HG03139 (cell line): ENCODE data around the gene ADIPOR1.
A peak's percentile ranks its signal among the peaks of the same experiment; 100 is the strongest.

Experiments
- ATAC-seq: cut with Tn5 transposase; IDR thresholded peaks from one replicate; pipeline ENCODE4 v1.9.1; 2021; ENCODE audit not compliant: unreplicated experiment

Gene ADIPOR1

DNA sequence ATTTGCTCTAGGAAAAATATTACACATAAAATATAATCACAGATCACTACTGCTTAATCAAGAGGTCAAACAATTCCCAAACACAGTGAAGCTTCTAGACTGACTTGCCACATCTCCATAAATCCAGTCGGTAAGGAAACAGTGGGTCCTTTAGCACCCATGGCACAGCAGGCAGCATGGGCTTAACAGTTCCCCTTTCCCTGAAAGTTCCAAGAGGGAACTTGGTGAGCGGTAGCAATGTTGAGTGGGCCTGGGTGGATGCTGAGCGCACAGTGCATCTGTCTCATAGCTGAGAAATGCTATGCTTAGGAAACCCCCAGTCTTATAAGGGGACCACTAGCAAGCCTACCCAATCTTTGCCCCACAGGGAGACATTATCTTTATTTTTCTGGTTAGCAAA, 16.7 kb upstream of the ADIPOR1 start:
- no peak for ATAC-seq

DNA sequence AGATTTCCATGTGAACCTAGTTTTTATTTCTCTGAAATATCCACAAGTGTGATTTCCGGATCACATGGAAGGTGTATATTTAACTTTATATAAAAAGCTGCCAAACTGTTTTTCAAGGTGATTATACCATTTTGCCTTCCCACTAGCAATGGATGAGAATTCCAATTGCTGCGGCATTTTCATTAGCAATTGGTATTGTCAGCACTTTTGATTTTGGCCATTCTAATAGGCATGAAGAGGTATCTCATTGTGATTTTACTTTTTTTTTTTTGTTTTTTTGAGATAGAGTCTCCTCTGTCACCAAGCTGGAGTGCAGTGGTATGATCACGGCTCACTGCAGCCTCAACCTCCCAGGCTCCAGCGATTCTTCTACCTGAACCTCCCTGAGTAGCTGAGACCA, 13.9 kb upstream of the ADIPOR1 start:
- no peak for ATAC-seq

DNA sequence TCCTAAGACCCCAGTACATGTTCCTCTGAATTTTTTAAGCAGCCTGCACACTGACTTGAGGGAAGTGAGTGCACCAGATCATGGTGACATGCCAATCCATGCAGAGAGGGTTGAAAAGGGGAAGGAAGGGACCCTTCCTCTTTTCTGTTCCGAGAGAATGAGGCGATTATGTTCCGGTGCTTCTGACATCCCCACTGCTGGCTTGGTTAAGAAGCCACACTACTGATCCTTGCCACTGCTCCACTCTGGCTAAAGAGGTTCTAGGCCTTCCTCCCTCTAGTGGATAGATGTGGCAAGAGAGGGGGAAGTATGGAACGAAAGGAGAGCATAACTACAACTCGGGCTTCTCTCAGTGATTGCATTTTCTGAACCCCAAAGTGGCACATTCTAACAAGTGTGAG, 10.8 kb upstream of the ADIPOR1 start:
- ATAC-seq: peak; percentile 47

DNA sequence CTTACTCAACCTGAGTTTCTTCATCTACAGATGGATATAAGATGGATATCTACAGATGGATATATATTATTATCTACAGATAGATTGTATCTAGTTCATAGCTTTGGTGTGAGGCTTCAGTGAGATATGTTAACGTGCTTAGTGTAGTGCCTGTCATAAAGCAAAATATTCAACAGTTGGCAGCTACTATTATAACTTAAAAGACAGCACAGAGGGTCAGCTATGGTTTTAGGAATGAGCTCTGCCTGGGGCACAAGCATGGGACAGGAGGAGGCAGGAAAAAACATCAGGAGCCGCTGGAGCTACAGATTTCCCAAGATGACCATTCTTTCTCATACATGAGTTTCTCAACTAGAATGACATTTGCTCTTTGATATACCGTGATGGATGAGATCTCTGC, 10.2 kb upstream of the ADIPOR1 start:
- ATAC-seq: no peak

DNA sequence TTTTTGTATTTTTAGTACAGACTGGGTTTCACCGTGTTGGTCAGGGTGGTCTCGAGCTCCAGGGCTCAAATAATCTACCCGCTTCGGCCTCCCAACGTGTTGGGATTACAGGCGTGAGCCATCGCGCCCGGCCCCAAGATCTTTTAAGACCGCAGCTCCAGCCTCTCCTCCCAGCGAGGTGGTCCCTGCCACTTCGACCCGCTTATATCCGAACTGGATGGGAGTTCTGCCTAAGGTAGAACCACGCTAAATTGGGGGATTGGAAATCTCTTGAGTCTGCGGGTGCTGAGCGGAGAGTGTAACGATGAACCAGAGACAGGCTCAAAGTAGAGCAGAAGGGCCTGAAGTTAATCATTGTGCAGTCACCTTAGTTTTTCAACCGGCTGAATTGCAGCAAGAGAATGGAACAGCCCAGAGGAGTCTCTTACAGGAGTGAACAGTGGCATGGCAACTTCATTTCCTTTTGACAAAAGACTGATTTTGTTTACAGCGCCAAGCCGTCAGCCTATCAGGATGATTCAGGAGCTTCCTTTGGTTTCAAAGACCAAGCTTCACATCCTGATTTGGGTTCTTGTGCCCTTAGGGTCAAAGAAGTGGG, 9.7 kb upstream of the ADIPOR1 start:
- ATAC-seq: peak; percentile 19

DNA sequence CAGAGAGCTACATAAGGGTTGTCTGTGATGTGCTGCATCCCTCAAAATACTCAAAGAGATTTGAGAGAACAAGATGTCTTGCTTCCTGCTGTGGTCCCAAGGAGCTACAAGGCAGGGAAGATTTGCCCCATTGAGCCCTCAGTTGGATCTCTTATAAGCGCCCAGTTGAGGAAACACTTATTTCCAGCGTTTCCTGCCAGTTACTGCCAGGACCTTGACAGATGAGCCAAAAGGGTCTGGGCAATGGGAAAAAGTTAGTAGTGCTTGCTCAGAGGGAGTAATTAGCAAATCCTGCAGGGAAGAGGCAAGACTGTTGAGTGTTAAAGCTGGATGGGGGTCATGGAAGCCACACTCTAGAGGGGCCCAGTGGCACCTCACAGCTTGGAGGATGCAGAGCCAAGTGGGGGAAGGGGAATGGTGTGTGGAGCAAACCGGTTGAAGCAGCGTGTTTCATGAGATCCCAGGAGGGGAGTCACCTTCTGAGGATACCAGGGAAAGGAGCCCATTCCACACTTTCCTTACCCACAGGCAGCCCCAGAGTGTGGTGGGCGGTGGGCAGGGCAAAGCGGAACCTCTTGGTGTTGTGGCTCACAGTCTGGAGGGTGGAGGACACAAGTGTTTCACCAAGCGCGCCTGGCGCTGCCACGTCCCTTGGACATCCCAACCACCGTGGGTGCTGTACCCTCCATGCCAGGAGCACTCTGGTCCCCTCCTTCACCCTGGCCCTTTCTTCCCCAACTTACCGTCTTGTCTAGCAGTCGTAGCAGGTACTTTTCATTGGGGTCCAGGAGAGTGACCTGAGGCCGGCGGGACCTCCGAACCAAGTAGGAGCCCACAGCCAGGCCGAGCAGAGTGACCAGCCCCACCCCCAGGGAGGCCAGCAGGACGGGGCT, 8.1 kb upstream of the ADIPOR1 start:
- no peak for ATAC-seq

DNA sequence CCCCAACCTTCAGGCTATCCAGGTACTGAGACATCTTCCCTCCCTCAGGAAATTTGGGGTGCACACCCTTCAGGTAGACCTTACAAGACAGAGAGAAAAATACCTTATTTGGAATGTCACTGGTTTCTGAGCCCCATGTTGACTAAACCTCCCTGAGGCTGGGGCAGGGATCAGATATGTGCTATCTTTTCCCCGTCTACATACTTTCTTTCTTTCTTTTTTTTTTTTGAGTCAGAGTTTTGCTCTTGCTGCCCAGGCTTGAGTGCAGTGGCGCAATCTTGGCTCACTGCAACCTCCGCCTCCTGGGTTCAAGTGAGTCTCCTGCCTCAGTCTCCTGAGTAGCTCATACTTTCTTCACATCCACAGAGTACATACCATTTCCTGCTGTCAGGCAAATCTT, 7.3 kb upstream of the ADIPOR1 start:
- ATAC-seq: no peak

DNA sequence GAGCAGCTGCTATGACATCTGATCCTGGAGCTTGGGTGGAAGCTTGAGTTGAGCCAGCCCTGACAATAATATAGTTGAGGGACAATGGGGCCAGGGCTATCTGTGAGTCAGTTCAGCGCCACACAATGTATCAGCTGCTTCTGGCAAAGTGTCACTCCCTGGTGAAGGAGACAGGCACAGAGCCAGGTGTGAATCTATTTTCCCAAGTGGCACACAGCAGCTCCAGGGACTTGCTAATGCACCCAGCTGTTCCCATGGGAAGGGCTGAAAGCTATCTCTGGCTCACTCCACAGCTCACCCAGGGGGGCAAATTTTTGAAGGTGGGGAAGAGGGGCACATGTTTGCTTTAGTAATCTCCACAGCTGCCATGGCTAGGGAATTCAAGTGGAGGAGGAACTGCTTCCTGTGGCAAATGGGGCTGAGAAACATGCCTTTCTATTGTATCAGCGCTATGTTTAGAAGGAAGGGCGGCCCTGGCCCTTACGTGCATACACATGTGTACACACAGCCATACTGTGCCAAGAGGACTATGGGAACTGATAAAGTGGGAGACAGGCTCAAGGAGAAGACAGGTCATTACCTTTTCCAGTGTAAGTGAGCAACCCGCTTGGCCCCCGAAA, 6.8 kb upstream of the ADIPOR1 start:
- no peak for ATAC-seq

DNA sequence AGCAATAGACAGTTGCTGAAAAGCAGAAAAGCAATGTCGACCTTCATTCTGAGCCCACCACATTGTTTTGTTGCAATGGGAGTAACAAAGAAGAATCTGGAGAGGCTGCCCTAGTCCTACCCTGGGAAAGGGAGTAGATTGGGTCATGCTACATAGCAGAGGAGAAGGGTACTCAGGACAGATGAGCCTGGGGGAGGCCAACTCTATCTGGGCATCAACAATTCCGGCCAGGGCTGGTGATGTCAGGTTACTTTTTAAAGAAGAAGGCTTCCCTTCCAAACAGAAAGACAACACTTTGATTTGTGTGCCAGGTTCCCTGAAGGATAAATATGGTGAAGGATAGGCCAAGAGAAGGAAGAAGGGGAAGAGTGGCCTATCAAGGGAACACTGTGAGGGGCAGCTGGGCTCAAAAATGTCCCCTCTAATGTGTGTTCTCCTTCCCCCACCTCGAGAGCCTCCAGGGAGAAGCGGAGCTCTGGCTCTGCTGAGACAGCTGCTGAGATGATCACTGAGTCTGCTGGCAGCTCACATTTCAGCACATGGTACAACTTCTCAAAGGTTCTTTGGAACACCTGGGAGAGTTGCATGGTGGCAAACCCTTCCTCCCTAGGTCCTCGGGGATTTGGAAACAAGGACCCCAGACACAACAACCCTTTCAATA, 3.2 kb upstream of the ADIPOR1 start:
- ATAC-seq: no peak

DNA sequence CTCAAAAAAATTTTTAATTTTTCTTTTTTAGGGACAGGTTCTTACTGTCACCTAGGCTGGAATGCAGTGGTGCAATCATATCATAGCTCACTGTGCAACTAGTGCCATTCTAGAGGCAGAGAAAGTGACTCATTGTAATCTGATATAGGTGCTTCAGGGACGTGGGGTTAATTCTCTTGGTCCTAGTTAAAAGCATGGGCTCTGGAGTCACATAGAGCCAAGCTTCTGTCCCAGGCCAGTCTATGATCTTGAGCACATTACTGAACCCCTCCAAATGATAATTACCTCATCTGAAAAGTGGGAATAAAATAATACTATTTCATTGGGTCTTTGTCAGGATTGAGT, 1.1 kb upstream of the ADIPOR1 start:
- ATAC-seq: no peak

DNA sequence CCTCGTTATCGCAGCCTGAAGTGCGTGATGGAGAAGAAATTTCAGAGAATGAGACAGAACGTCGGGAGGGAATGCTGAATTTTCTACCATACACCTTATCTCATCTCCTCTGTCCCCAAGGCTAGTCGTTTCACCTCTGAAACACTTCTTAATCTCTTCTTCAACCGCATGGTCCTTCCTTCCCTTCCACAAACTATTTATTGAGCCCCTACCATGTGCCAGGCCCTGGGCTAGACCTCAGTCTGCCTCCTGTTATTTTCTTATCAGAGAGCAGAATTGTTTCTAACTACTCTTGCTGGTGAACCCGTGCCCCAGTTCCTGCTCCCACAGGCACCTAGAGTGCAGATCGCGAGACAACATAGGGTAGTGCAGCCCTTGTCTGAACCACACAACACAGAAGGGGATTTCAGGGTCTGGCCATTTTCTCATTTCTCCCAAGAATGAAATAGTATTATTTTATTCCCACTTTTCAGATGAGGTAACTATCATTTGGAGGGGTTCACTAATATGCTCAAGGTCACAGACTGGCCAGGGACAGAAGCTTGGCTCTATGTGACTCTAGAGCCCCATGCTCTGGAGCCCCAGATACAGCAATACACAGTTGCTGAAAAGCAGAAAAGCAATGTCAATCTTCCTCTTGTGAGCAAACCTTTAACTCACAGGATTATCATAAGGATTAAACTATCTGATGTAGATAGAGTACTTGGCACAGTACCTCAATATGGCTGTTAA, 598 bp upstream of the ADIPOR1 start:
- ATAC-seq: no peak

DNA sequence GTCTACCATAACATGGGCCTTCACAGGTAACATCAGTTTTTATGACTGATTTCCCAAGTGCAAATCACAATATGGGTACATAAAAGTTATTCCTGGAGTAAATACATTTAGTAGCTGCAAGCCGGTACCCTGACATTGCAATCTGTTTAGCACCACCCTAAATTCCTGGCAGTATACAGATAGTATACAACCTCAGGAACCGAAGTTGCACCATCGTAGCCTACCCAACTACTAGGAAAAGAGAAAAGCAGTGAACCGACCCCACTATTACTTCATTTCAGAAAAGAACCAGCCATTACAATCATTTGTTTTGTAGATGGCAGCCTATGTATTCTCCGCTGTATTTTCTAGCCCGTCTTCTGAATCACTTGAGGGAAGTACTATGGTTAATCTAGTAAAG, 1.1 kb downstream of the ADIPOR1 start:
- no peak for ATAC-seq

DNA sequence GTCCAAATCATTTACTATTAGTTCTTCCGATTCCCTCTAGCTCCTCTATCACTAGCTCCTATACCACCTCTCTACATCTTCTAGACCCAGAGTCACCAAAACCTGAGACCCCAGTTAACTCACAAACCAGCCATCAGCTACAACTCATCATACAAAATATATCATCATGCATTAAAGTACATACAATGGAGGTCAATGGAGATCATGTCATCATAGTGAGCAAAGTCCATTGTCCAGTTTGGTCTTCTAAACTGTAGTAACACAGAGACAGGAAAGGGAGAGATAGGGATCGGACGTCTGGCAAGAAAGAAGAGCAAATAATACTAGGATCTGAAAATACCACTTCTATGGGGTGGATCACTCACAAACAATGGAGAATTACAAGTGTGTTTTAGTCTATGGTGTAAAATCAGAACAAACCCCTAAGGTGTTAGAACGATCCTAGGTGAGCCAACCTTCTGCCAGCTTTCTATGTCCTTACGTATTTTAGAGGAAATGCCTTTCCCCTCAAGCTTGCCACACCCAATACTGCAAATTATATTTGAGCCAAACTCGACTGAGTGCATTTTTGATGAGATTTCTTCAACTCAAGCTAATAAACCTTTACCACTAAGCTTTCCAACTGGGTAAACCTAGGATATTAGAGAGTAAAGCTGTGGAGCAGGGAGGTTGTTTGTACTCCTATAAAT, 3.9 kb downstream of the ADIPOR1 start:
- no peak for ATAC-seq

DNA sequence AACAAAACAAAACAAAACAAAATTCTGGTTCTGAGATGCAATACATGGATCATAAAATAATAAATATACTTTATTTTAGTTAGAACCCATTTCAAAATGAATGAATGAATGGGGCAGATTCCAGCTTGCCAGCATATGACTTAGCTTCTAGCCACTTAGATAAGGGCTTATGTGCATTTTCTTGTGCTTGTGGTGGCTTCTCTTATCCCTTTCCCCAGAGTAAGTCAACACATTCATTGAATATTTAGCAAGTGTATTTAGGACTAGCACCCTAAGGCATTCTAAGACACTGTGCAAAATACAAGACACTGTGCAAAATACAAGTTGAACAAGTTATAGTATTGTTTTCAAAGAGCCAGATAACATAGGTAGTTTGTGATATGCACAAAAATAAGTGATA, 4.7 kb downstream of the ADIPOR1 start:
- no peak for ATAC-seq

DNA sequence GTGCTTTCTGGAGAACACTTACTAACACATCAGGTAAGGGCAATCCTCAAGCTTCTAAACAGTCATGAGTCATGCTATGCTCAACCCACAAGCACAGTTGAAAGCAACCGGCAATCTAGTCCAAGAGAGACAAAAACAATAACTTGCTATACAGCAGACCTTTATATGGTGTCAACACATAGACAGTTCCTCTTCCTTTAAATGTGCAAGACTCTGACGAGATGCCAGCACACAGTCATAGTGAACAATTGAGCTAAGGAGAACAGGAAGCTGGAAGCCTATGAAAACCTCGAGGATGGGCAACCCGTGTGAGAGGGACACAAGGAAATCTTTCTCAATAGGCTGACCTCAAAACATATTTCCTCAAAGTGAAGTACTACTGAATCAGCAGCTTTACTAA, 5.3 kb downstream of the ADIPOR1 start:
- no peak for ATAC-seq

DNA sequence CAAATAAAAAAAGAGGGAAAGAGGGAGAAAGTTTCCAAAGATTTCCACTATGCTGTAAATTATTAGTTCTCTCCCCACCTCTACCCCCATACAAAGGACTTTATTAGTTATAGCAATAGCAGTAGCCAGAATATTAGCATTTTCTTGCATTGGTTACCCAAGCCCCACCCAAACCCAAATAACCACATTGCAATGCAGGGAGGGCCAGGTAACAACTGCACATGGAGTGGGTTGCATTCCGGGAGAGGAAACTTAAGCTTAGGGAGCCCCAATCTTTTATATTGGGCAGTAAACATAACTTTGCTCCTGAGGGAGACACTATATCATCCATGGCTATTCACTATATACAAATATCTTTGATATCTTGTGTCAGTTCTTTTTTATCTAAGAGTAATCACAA, 6.0 kb downstream of the ADIPOR1 start:
- ATAC-seq: no peak

DNA sequence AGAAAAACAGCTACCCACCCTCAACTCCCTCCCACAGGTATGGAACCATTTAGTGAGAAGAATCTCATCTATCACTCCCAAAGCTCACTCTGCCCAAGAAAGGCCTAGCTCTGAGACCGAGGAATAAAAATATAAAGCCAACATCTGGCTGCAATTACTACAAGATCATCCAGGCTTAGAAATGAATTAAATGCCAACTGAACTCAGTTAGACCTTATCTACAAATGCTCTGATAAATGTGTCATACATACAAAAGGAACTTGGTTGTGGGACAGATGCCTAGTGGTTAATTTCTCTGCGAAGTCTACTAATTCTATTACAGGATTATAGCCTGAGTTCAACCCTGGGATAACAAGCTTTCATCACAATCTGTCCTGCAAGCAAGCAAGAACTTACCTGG, 6.7 kb downstream of the ADIPOR1 start:
- ATAC-seq: no peak

DNA sequence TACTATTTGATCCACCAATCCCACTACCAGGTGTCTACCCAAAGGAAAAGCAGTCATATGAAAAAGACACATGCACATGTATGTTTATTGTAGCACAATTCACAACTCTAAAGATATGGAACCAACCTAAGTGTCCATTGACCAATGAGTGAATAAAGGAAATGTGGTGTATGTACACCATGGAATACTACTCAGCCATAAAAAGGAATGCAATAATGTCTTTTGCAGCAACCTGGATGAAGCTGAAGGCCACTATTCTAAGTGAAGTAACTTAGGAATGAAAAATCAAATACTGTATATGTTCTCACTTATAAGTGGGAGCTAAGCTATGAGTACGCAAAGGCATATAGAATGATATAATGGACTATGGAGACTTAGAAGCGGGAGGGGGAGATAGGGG, 12.6 kb downstream of the ADIPOR1 start:
- ATAC-seq: no peak

DNA sequence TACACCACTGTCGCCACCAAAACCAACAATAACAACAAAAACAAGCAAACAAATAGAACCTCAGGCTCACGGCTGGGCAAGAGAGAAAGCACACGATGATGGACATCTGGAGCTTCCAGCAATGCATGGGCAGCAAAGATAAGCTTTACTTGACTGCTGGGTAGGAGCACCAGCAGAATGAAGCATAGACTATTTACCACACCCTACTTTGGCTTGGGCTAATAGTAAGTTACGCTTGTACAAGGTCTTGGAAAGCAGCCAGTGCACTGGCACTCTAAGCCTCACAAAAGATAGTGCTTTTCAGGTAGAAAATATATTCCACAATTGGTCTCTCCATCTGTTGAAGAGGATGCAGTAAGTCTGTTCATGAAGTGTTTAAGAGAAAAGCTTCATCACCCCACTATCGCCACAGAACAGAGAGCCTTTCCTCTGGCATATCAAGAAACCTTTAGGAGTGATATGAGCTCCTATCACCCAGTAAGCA, 13.6 kb downstream of the ADIPOR1 start:
- ATAC-seq: no peak

DNA sequence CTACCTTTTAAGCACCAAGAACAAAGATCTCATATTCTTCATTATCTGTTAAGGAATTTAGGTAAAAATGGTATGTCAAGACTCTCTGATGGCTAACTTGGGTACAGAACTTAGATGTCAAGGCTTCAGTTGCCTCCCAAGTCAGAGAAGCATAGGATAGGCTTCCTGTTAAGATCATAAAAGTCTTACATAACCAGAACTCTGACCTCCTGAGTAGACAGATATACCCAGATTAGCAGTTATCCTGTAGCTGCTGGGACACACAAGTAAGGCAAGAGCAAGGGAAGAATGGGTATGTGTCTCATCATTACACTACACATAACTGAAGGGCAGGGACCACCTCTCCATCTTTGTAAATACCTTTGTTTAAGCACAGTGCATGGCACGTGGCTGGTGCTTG, 15.7 kb downstream of the ADIPOR1 start:
- no peak for ATAC-seq
